OCI-LY3 (cell line): Measurements from ENCODE around the gene LRBA.

Source experiments
- H2AFZ ChIP-seq: fragments of 200-600, 300-600 bp; shearing (Covaris generic); 2 replicates; pipeline ENCODE4 v1.6.0; 2014; ENCODE audit warnings: antibody characterized with exemption, low read depth, low read length
- H3K27ac ChIP-seq: fragments of 200-600, 300-600 bp; sonication (generic); 2 replicates; pipeline ENCODE4 v1.5.1; 2014; ENCODE audit warnings: mild to moderate bottlenecking, low read length, moderate library complexity, mixed read lengths
- H3K27me3 ChIP-seq: fragments of 200-600, 300-600 bp; sonication (generic); 2 replicates; pipeline ENCODE4 v1.6.1; 2014; ENCODE audit warnings: low read depth, low read length, mixed read lengths
- H3K36me3 ChIP-seq: fragments of 200-600, 300-600 bp; sonication (generic); replicated peaks from 2 replicates; pipeline ENCODE3; 2014; ENCODE audit warnings: low read depth, low read length, mixed read lengths
- H3K4me1 ChIP-seq: fragments of 300-600, 200-600 bp; sonication (generic); 2 replicates; pipeline ENCODE4 v1.6.1; 2014; ENCODE audit warnings: low read length, mixed read lengths
- H3K4me2 ChIP-seq: fragments of 200-600, 300-600 bp; sonication (generic); 2 replicates; pipeline ENCODE4 v1.6.1; 2014; ENCODE audit warnings: low read length, mixed read lengths
- H3K4me3 ChIP-seq: fragments of 300-600, 200-600 bp; sonication (generic); 2 replicates; pipeline ENCODE4 v1.5.1; 2014; ENCODE audit warnings: antibody characterized with exemption, mild to moderate bottlenecking, low read length, moderate library complexity
- H3K79me2 ChIP-seq: fragments of 300-600, 200-600 bp; shearing (Covaris generic); 2 replicates; pipeline ENCODE4 v1.6.1; 2014; ENCODE audit warnings: mild to moderate bottlenecking, low read length, mixed read lengths
- H3K9ac ChIP-seq: fragments of 300-600, 200-600 bp; shearing (Covaris generic); 2 replicates; pipeline ENCODE4 v1.6.0; 2014; ENCODE audit warnings: mild to moderate bottlenecking, low read length, moderate library complexity
- H3K9me3 ChIP-seq: fragments of 200-600, 300-600 bp; shearing (Covaris generic); 2 replicates; pipeline ENCODE4 v1.6.1; 2014; ENCODE audit warnings: low read length, mixed read lengths; ENCODE audit not compliant: insufficient read depth
- H4K20me1 ChIP-seq: fragments of 200-600, 300-600 bp; sonication (generic); 2 replicates; pipeline ENCODE4 v1.6.1; 2016; ENCODE audit warnings: low read length, mixed read lengths; ENCODE audit not compliant: insufficient read depth
- CTCF ChIP-seq: fragments of 200-600, 300-600 bp; sonication (generic); IDR thresholded peaks from 2 replicates; pipeline ENCODE4 v1.5.1; 2014; ENCODE audit warnings: antibody characterized with exemption, low read length, low read depth
- EZH2phosphoT487 ChIP-seq: fragments of 200-600 bp; shearing (Covaris generic); IDR thresholded peaks from 2 replicates; pipeline ENCODE4 v1.6.1; 2018; ENCODE audit warnings: antibody characterized with exemption, mixed run types, low read depth

LRBA gene

GRCh38 chr4:150717952-150718351 is 297.1 kb downstream of the LRBA start:
- no peaks in the 10 kb centered on the region for H3K79me2 ChIP-seq
- TF ChIP-seq EZH2phosphoT487 = no peak
- TF ChIP-seq CTCF = no peak
- H4K20me1 ChIP-seq = no peaks in the 10 kb centered on the region
- no peak overlapping the region for H3K27ac ChIP-seq
- H3K4me1 ChIP-seq = peaks cover 6% of the 10 kb centered on the region; the same call in 1 of the 2 replicates
- H3K9me3 ChIP-seq = no peaks in the 10 kb centered on the region
- H3K36me3 ChIP-seq = no peaks in the 10 kb centered on the region
- no peak overlapping the region for H3K9ac ChIP-seq
- H2AFZ ChIP-seq = no peak overlapping the region
- no peak overlapping the region for H3K4me3 ChIP-seq
- no peaks in the 10 kb centered on the region for H3K27me3 ChIP-seq
- no peak overlapping the region for H3K4me2 ChIP-seq

- no peak overlapping the region for H3K4me2 ChIP-seq
- H3K27ac ChIP-seq = no peak overlapping the region
Measured at GRCh38 chr4:150714462-150715438, 300.3 kb downstream of the LRBA start.

GRCh38 chr4:150713251-150713650 is 301.8 kb downstream of the LRBA start:
- TF ChIP-seq EZH2phosphoT487 (no peak), CTCF (no peak)
- no peak overlapping the region for H2AFZ ChIP-seq
- no peaks in the 10 kb centered on the region for H3K27me3 ChIP-seq
- no peaks in the 10 kb centered on the region for H3K36me3 ChIP-seq
- H3K4me1 ChIP-seq = no peaks in the 10 kb centered on the region
- H4K20me1 ChIP-seq = no peaks in the 10 kb centered on the region
- no peak overlapping the region for H3K9ac ChIP-seq
- H3K4me2 ChIP-seq = no peak overlapping the region
- H3K9me3 ChIP-seq = no peaks in the 10 kb centered on the region
- H3K27ac ChIP-seq = no peak overlapping the region
- no peaks in the 10 kb centered on the region for H3K79me2 ChIP-seq
- H3K4me3 ChIP-seq = no peak overlapping the region

More at GRCh38 chr4:150714462-150715438, 300.3 kb downstream of the LRBA start:
- Histone ChIP-seq H4K20me1 (no peaks in the 10 kb centered on the region), H3K9me3 (no peaks in the 10 kb centered on the region), H3K4me3 (no peak overlapping the region), H3K36me3 (no peaks in the 10 kb centered on the region), H3K9ac (no peak overlapping the region), H3K79me2 (no peaks in the 10 kb centered on the region), H2AFZ (no peak overlapping the region), H3K4me1 (no peaks in the 10 kb centered on the region), H3K27me3 (no peaks in the 10 kb centered on the region)
- no peak for TF ChIP-seq CTCF
- no peak for TF ChIP-seq EZH2phosphoT487

DNA sequence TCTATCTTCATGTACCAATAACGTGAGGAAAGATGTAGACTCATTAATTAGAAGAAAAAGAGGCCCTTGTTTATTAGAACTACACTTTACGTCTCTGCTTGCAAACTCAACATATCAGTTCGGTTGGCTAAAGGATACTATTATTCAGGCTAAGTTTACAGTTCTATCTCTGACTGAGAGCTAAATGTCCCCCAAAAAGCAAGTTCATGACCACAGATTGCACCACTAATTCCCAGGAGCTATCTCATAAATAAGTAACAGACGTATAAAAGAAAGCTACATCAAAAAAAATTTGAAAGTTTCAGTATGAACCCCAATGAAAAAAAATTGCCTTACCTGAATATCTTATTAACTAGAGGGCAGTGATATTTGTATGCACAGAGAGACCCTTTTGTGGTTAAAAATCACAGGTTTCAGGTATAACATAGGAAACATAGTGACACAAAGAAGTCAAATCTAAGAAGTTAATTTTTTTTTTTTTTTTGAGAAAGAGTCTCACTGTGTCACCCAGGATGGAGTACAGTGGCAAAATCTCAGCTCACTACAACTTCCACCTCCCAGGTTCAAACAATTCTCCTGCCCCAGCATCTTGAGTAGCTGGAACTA is 304.2 kb downstream of the LRBA start:
- Histone ChIP-seq H3K27me3 (no peaks in the 10 kb centered on the region), H3K79me2 (no peaks in the 10 kb centered on the region), H4K20me1 (no peaks in the 10 kb centered on the region)

More for the DNA sequence above, 304.2 kb downstream of the LRBA start:
- no peak overlapping the region for H2AFZ ChIP-seq
- H3K9me3 ChIP-seq = no peaks in the 10 kb centered on the region
- no peaks in the 10 kb centered on the region for H3K4me1 ChIP-seq
- H3K4me2 ChIP-seq = no peak overlapping the region
- no peaks in the 10 kb centered on the region for H3K36me3 ChIP-seq
- no peak for TF ChIP-seq CTCF
- no peak for TF ChIP-seq EZH2phosphoT487
- no peak overlapping the region for H3K27ac ChIP-seq
- no peak overlapping the region for H3K9ac ChIP-seq
- no peak overlapping the region for H3K4me3 ChIP-seq
